ENCODE data around the gene ZNF385B.

DNA sequence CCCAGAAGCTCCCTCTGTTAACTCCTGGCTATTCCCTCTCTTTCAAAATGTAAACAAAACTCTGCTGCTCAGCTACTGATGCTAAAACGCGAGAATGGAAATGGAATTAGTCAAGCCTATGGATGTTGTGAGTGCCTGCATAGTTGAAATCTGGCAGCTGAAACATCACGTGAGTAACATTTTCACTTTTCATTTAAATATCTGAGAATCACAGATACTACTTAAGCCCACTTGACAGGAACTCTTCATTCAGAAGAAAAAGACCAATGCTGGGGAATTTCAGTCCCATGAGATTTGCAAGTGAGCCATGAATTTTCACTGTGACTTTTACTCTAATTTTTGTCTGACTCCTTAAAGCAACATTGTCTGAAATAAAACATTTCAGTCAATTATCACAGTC is 381.5 kb downstream of the ZNF385B start:
- TF ChIP-seq EP300 (IDR thresholded peaks at IDR 0.05), result no peak
- TF ChIP-seq, protein P1, sequence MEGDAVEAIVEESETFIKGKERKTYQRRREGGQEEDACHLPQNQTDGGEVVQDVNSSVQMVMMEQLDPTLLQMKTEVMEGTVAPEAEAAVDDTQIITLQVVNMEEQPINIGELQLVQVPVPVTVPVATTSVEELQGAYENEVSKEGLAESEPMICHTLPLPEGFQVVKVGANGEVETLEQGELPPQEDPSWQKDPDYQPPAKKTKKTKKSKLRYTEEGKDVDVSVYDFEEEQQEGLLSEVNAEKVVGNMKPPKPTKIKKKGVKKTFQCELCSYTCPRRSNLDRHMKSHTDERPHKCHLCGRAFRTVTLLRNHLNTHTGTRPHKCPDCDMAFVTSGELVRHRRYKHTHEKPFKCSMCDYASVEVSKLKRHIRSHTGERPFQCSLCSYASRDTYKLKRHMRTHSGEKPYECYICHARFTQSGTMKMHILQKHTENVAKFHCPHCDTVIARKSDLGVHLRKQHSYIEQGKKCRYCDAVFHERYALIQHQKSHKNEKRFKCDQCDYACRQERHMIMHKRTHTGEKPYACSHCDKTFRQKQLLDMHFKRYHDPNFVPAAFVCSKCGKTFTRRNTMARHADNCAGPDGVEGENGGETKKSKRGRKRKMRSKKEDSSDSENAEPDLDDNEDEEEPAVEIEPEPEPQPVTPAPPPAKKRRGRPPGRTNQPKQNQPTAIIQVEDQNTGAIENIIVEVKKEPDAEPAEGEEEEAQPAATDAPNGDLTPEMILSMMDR (IDR thresholded peaks at IDR 0.05), result no peak

All from esophagus muscularis mucosa (tissue), 3 donors.